ENCODE results near the gene ARHGAP25. TPM values are rescaled to one million over a fixed set of nuclear protein-coding genes. Genes with fewer than 3 reads are reported as not detected.

ARHGAP25 gene
- total and polyA plus RNA-seq, 2 of the 4 experiments (the other 2 are of a cell fraction) = 0.29 to 0.36 TPM

GRCh38 chr2:68765739-68766375 lies 31.2 kb downstream of the ARHGAP25 start:
- no peak overlapping the region for H3K23ac ChIP-seq (ENCODE audit: low read depth, low read length)
- H2AK9ac ChIP-seq (replicated peaks; ENCODE audit: low read depth, low read length, poor library complexity) = no peak overlapping the region
- no peaks in the 10 kb centered on the region for H3K27me3 ChIP-seq (ENCODE audit: control insufficient read depth, insufficient read depth, low read length)
- peak overlapping the region; percentile 89 for H2BK5ac ChIP-seq (ENCODE audit: low read depth, low read length, poor library complexity, severe bottlenecking)
- peak overlapping the region; percentile 11; the same call in 1 of the 2 replicates for H3K4me2 ChIP-seq (ENCODE audit: low read depth, low read length)
- H3K4ac ChIP-seq (ENCODE audit: low read depth, low read length) = peak overlapping the region; percentile 51; the same call in 1 of the 2 replicates
- H3K27ac ChIP-seq (ENCODE audit: insufficient read depth, low read length) = no peak overlapping the region
- peak overlapping the region; percentile 69 for H2BK20ac ChIP-seq (ENCODE audit: low read depth, low read length)
- peak overlapping the region; percentile 84 for H2BK120ac ChIP-seq (ENCODE audit: low read depth, low read length)
- in situ Hi-C loops (cut with MboI; ENCODE audit: low sequenced_read_pairs) (no loop called here), dilution Hi-C loops (cut with HindIII; ENCODE audit: low sequenced_read_pairs, unreplicated experiment) (no loop called here), intact Hi-C loops (cut with micrococcal nuclease) (loop anchor here (5.0 kb wide), 1 partner anchor 41 kb away; no protein-coding TSS in a partner anchor)
- H3K9me1 ChIP-seq (ENCODE audit: insufficient read depth, low read length) = peaks cover 18% of the 10 kb centered on the region
- ChIA-PET POLR2A (ENCODE audit: unreplicated experiment) (no interaction called here), CTCF (interaction anchor here (1.1 to 1.2 kb wide), 2 partner anchors 14 to 146 kb away, joined by 3 read pairs; no protein-coding TSS in a partner anchor)
- no peaks in the 10 kb centered on the region for H3K9me3 ChIP-seq (ENCODE audit: control insufficient read depth, insufficient read depth, low read length)
- H4K8ac ChIP-seq (ENCODE audit: low read depth in 2 of 2, low read length in 2 of 2) = peak overlapping the region in 1 of 2 experiments; percentile 76; a peak in 3 of 4 replicates
- no peak overlapping the region for H3K9ac ChIP-seq (ENCODE audit: low read depth, low read length)
- no peaks in the 10 kb centered on the region for H3K36me3 ChIP-seq (ENCODE audit: control insufficient read depth, insufficient read depth, low read length)
- H2AK5ac ChIP-seq (ENCODE audit: low read depth, low read length) = no peak overlapping the region
- peak overlapping the region; percentile 40 for H2AFZ ChIP-seq (replicated peaks; ENCODE audit: low read length, poor library complexity)
- peaks cover 34% of the 10 kb centered on the region for H3K4me1 ChIP-seq (ENCODE audit: control insufficient read depth, insufficient read depth, low read length)
- no peaks in the 10 kb centered on the region for H3K79me1 ChIP-seq (ENCODE audit: low read depth in 1 of 2, low read length in 2 of 2)
- BruUV-seq (replicated peaks) = no TSS peak
- TF ChIP-seq MXI1 (IDR thresholded peaks at IDR 0.05; ENCODE audit: borderline replicate concordance, low read depth, low read length) = no peak
- no peak for TF ChIP-seq NFE2L2 (IDR thresholded peaks at IDR 0.05; ENCODE audit: low read depth, low read length)
- peak; percentile 81 for TF ChIP-seq CEBPB (IDR thresholded peaks at IDR 0.05; ENCODE audit: low read depth, low read length)
- TF ChIP-seq MAZ (IDR thresholded peaks at IDR 0.05; ENCODE audit: borderline replicate concordance, low read depth, low read length) = no peak
- peak; percentile 19; the same call in 1 of the 2 replicates for TF ChIP-seq CTCF (conservative IDR thresholded peaks at IDR 0.05; ENCODE audit: low read depth, low read length)
- H4K91ac ChIP-seq (ENCODE audit: insufficient read depth, low read depth, low read length) = peak overlapping the region; percentile 36; the same call in 1 of the 2 replicates
- H4K5ac ChIP-seq (ENCODE audit: low read depth, low read length) = no peak overlapping the region; the same call in 1 of the 2 replicates
- H4K20me1 ChIP-seq (ENCODE audit: insufficient read depth, low read length) = no peaks in the 10 kb centered on the region
- 0 out of 2 replicates have a peak overlapping the region, but pooled peaks have one; percentile 39 for H3K14ac ChIP-seq (replicated peaks; ENCODE audit: low read depth, low read length)
- peak overlapping the region; percentile 12; the same call in 1 of the 2 replicates for H3K56ac ChIP-seq (ENCODE audit: extremely low read depth, insufficient read depth, low read length)
- H2BK15ac ChIP-seq (ENCODE audit: low read depth, low read length) = peak overlapping the region; percentile 13; the same call in 1 of the 3 replicates
- 40% methylated on average over 1 of the region's 4 CpGs; no CpG with 5 or more reads in 1 of the 2 experiments for whole genome bisulfite sequencing, 2 experiments (ENCODE audit: extremely low coverage in 2 of 2, insufficient read length in 1 of 2)
- no peak overlapping the region for H3K4me3 ChIP-seq (ENCODE audit: insufficient read depth, low read depth, low read length)
- DNase-seq = peak; percentile 75
- H3K18ac ChIP-seq (ENCODE audit: low read depth, low read length) = peak overlapping the region; percentile 22; the same call in 1 of the 2 replicates
- peak; percentile 68 for ATAC-seq (ENCODE audit: low read depth)
